ENCODE measurements around the gene CNTNAP5.

Gene CNTNAP5

GRCh38 chr2:124692216-124692615 is 667.1 kb downstream of the CNTNAP5 start:
- H3K4me1 ChIP-seq (ENCODE audit: control insufficient read depth, insufficient read depth, low read depth, low read length) = no peaks in the 10 kb centered on the region
- H3K27ac ChIP-seq (ENCODE audit: low read length, poor library complexity, severe bottlenecking) = no peak overlapping the region
- H2BK5ac ChIP-seq (ENCODE audit: low read depth, low read length, poor library complexity, severe bottlenecking) = no peak overlapping the region
- H3K79me1 ChIP-seq (replicated peaks; ENCODE audit: low read length, poor library complexity, severe bottlenecking) = no peaks in the 10 kb centered on the region
- H3K4ac ChIP-seq (ENCODE audit: low read depth in 1 of 2, low read length in 2 of 2) = no peak overlapping the region
- no peak overlapping the region for H2BK15ac ChIP-seq (ENCODE audit: low read depth, poor library complexity, severe bottlenecking)
- no peak overlapping the region for H4K91ac ChIP-seq (ENCODE audit: low read length)
- no peak overlapping the region for H4K8ac ChIP-seq (ENCODE audit: low read length)
- H3K27me3 ChIP-seq (ENCODE audit: control insufficient read depth in 1 of 2, insufficient read depth in 1 of 2, low read length in 2 of 2) = no peaks in the 10 kb centered on the region
- no peak overlapping the region for H2AK5ac ChIP-seq (ENCODE audit: low read length, severe bottlenecking)
- H3K14ac ChIP-seq (ENCODE audit: low read length in 2 of 2) = no peak overlapping the region
- H2BK120ac ChIP-seq (ENCODE audit: low read depth, low read length) = no peak overlapping the region
- H2BK12ac ChIP-seq (ENCODE audit: low read length in 2 of 2) = no peak overlapping the region
- no peak overlapping the region for H3K4me2 ChIP-seq (ENCODE audit: low read length, poor library complexity, severe bottlenecking)
- H3K36me3 ChIP-seq (ENCODE audit: control insufficient read depth in 1 of 2, insufficient read depth in 2 of 2, low read depth in 1 of 2, low read length in 2 of 2) = no peaks in the 10 kb centered on the region
- no peak overlapping the region for H3K23ac ChIP-seq (ENCODE audit: low read length in 2 of 2)
- H3K9ac ChIP-seq (ENCODE audit: low read length) = no peak overlapping the region
- no peak for DNase-seq
- no peak overlapping the region for H3K4me3 ChIP-seq (ENCODE audit: insufficient read depth in 1 of 2, low read depth in 1 of 2, low read length in 2 of 2)
- H3K9me3 ChIP-seq (ENCODE audit: control insufficient read depth, low read length) = peaks cover 56% of the 10 kb centered on the region
- H3K18ac ChIP-seq (ENCODE audit: low read depth in 1 of 2, low read length in 2 of 2) = no peak overlapping the region
- no peak overlapping the region for H2AFZ ChIP-seq (ENCODE audit: low read depth, low read length)

GRCh38 chr2:124692707-124693106 is 667.6 kb downstream of the CNTNAP5 start:
- H3K4ac ChIP-seq (ENCODE audit: low read depth in 1 of 2, low read length in 2 of 2) = no peak overlapping the region
- no peak overlapping the region for H2BK15ac ChIP-seq (ENCODE audit: low read depth, poor library complexity, severe bottlenecking)
- no peak overlapping the region for H2BK12ac ChIP-seq (ENCODE audit: low read length in 2 of 2)
- 82% methylated on average over 1 of the region's 1 CpG for WGBS
- no peak overlapping the region for H2BK5ac ChIP-seq (ENCODE audit: low read depth, low read length, poor library complexity, severe bottlenecking)
- H3K36me3 ChIP-seq (ENCODE audit: control insufficient read depth in 1 of 2, insufficient read depth in 2 of 2, low read depth in 1 of 2, low read length in 2 of 2) = no peaks in the 10 kb centered on the region
- H3K14ac ChIP-seq (ENCODE audit: low read length in 2 of 2) = no peak overlapping the region
- H3K27ac ChIP-seq (ENCODE audit: low read length, poor library complexity, severe bottlenecking) = no peak overlapping the region
- H3K4me3 ChIP-seq (ENCODE audit: insufficient read depth in 1 of 2, low read depth in 1 of 2, low read length in 2 of 2) = no peak overlapping the region
- H3K9ac ChIP-seq (ENCODE audit: low read length) = no peak overlapping the region
- H2AK5ac ChIP-seq (ENCODE audit: low read length, severe bottlenecking) = no peak overlapping the region
- H3K4me2 ChIP-seq (ENCODE audit: low read length, poor library complexity, severe bottlenecking) = no peak overlapping the region
- no peaks in the 10 kb centered on the region for H3K79me1 ChIP-seq (replicated peaks; ENCODE audit: low read length, poor library complexity, severe bottlenecking)
- no peak overlapping the region for H4K8ac ChIP-seq (ENCODE audit: low read length)
- no peak overlapping the region for H2AFZ ChIP-seq (ENCODE audit: low read depth, low read length)
- H3K18ac ChIP-seq (ENCODE audit: low read depth in 1 of 2, low read length in 2 of 2) = no peak overlapping the region
- H3K4me1 ChIP-seq (ENCODE audit: control insufficient read depth, insufficient read depth, low read depth, low read length) = no peaks in the 10 kb centered on the region
- H2BK120ac ChIP-seq (ENCODE audit: low read depth, low read length) = no peak overlapping the region
- H3K27me3 ChIP-seq (ENCODE audit: control insufficient read depth in 1 of 2, insufficient read depth in 1 of 2, low read length in 2 of 2) = no peaks in the 10 kb centered on the region
- no peak overlapping the region for H3K23ac ChIP-seq (ENCODE audit: low read length in 2 of 2)
- H3K9me3 ChIP-seq (ENCODE audit: control insufficient read depth, low read length) = peaks cover 55% of the 10 kb centered on the region
- no peak overlapping the region for H4K91ac ChIP-seq (ENCODE audit: low read length)
- no peak for DNase-seq

- H3K4ac ChIP-seq (ENCODE audit: low read depth in 1 of 2, low read length in 2 of 2) = no peak overlapping the region
- H3K36me3 ChIP-seq (ENCODE audit: control insufficient read depth in 1 of 2, insufficient read depth in 2 of 2, low read depth in 1 of 2, low read length in 2 of 2) = no peaks in the 10 kb centered on the region
- H4K8ac ChIP-seq (ENCODE audit: low read length) = no peak overlapping the region
- H3K27me3 ChIP-seq (ENCODE audit: control insufficient read depth in 1 of 2, insufficient read depth in 1 of 2, low read length in 2 of 2) = no peaks in the 10 kb centered on the region
- no peak overlapping the region for H3K27ac ChIP-seq (ENCODE audit: low read length, poor library complexity, severe bottlenecking)
- 43% methylated on average over 1 of the region's 1 CpG for WGBS
- no peak overlapping the region for H2BK5ac ChIP-seq (ENCODE audit: low read depth, low read length, poor library complexity, severe bottlenecking)
- no peak overlapping the region for H2BK15ac ChIP-seq (ENCODE audit: low read depth, poor library complexity, severe bottlenecking)
- H3K9me3 ChIP-seq (ENCODE audit: control insufficient read depth, low read length) = peaks cover 51% of the 10 kb centered on the region
- no peak overlapping the region for H2BK120ac ChIP-seq (ENCODE audit: low read depth, low read length)
- no peak overlapping the region for H2AK5ac ChIP-seq (ENCODE audit: low read length, severe bottlenecking)
- H4K91ac ChIP-seq (ENCODE audit: low read length) = no peak overlapping the region
- H3K4me2 ChIP-seq (ENCODE audit: low read length, poor library complexity, severe bottlenecking) = no peak overlapping the region
- H3K14ac ChIP-seq (ENCODE audit: low read length in 2 of 2) = no peak overlapping the region
- no peak for DNase-seq
- H2AFZ ChIP-seq (ENCODE audit: low read depth, low read length) = no peak overlapping the region
- H3K79me1 ChIP-seq (replicated peaks; ENCODE audit: low read length, poor library complexity, severe bottlenecking) = no peaks in the 10 kb centered on the region
- H3K4me1 ChIP-seq (ENCODE audit: control insufficient read depth, insufficient read depth, low read depth, low read length) = no peaks in the 10 kb centered on the region
- no peak overlapping the region for H3K9ac ChIP-seq (ENCODE audit: low read length)
- H3K4me3 ChIP-seq (ENCODE audit: insufficient read depth in 1 of 2, low read depth in 1 of 2, low read length in 2 of 2) = no peak overlapping the region
- H2BK12ac ChIP-seq (ENCODE audit: low read length in 2 of 2) = no peak overlapping the region
- H3K23ac ChIP-seq (ENCODE audit: low read length in 2 of 2) = no peak overlapping the region
- no peak overlapping the region for H3K18ac ChIP-seq (ENCODE audit: low read depth in 1 of 2, low read length in 2 of 2)
These were observed 668.1 kb downstream of the CNTNAP5 start for GRCh38 chr2:124693156-124693555.

GRCh38 chr2:124698979-124699565 is 674.0 kb downstream of the CNTNAP5 start:
- H3K79me1 ChIP-seq (replicated peaks; ENCODE audit: low read length, poor library complexity, severe bottlenecking) = no peaks in the 10 kb centered on the region
- no peaks in the 10 kb centered on the region for H3K4me1 ChIP-seq (ENCODE audit: control insufficient read depth, insufficient read depth, low read depth, low read length)
- 56% methylated on average over 1 of the region's 4 CpGs for WGBS

More at GRCh38 chr2:124698979-124699565, 674.0 kb downstream of the CNTNAP5 start:
- no peak for DNase-seq
- no peak overlapping the region for H3K23ac ChIP-seq (ENCODE audit: low read length in 2 of 2)
- no peak overlapping the region for H2AFZ ChIP-seq (ENCODE audit: low read depth, low read length)
- no peak overlapping the region for H3K9ac ChIP-seq (ENCODE audit: low read length)
- no peak overlapping the region for H3K4me3 ChIP-seq (ENCODE audit: insufficient read depth in 1 of 2, low read depth in 1 of 2, low read length in 2 of 2)
- no peak overlapping the region for H2BK12ac ChIP-seq (ENCODE audit: low read length in 2 of 2)
- H2BK5ac ChIP-seq (ENCODE audit: low read depth, low read length, poor library complexity, severe bottlenecking) = no peak overlapping the region
- no peak overlapping the region for H2BK120ac ChIP-seq (ENCODE audit: low read depth, low read length)
- no peak overlapping the region for H4K8ac ChIP-seq (ENCODE audit: low read length)
- H3K36me3 ChIP-seq (ENCODE audit: control insufficient read depth in 1 of 2, insufficient read depth in 2 of 2, low read depth in 1 of 2, low read length in 2 of 2) = no peaks in the 10 kb centered on the region
- peaks cover 19% of the 10 kb centered on the region for H3K9me3 ChIP-seq (ENCODE audit: control insufficient read depth, low read length)
- H4K91ac ChIP-seq (ENCODE audit: low read length) = no peak overlapping the region
- no peaks in the 10 kb centered on the region for H3K27me3 ChIP-seq (ENCODE audit: control insufficient read depth in 1 of 2, insufficient read depth in 1 of 2, low read length in 2 of 2)
- no peak overlapping the region for H2AK5ac ChIP-seq (ENCODE audit: low read length, severe bottlenecking)
- H3K4me2 ChIP-seq (ENCODE audit: low read length, poor library complexity, severe bottlenecking) = no peak overlapping the region
- no peak overlapping the region for H3K18ac ChIP-seq (ENCODE audit: low read depth in 1 of 2, low read length in 2 of 2)
- H2BK15ac ChIP-seq (ENCODE audit: low read depth, poor library complexity, severe bottlenecking) = no peak overlapping the region
- no peak overlapping the region for H3K4ac ChIP-seq (ENCODE audit: low read depth in 1 of 2, low read length in 2 of 2)
- H3K27ac ChIP-seq (ENCODE audit: low read length, poor library complexity, severe bottlenecking) = no peak overlapping the region
- H3K14ac ChIP-seq (ENCODE audit: low read length in 2 of 2) = no peak overlapping the region
